ENCODE measurements around the gene PNCK.

- TF ChIP-seq, protein P1, sequence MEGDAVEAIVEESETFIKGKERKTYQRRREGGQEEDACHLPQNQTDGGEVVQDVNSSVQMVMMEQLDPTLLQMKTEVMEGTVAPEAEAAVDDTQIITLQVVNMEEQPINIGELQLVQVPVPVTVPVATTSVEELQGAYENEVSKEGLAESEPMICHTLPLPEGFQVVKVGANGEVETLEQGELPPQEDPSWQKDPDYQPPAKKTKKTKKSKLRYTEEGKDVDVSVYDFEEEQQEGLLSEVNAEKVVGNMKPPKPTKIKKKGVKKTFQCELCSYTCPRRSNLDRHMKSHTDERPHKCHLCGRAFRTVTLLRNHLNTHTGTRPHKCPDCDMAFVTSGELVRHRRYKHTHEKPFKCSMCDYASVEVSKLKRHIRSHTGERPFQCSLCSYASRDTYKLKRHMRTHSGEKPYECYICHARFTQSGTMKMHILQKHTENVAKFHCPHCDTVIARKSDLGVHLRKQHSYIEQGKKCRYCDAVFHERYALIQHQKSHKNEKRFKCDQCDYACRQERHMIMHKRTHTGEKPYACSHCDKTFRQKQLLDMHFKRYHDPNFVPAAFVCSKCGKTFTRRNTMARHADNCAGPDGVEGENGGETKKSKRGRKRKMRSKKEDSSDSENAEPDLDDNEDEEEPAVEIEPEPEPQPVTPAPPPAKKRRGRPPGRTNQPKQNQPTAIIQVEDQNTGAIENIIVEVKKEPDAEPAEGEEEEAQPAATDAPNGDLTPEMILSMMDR (IDR thresholded peaks at IDR 0.05) = no peak
- TF ChIP-seq POLR2A (IDR thresholded peaks at IDR 0.05) = no peak
Observed at GRCh38 chrX:153688071-153688470, 14.5 kb upstream of the PNCK start.
